Measurements from ENCODE around the gene MYCBP2. TPM values are rescaled to one million over a fixed set of nuclear protein-coding genes. Genes with fewer than 3 reads are reported as not detected.
"Not testable (repeated sequence)": the region's sequence is repeated elsewhere in the genome, so short reads cannot be mapped to it uniquely, and the experiment has no call there.

MYCBP2 gene
- total and polyA plus RNA-seq, 4 donors = 12.1 to 86.4 (median 30.0) TPM

- 92% methylated on average over 1 of the region's 1 CpG for whole genome bisulfite sequencing
- Histone ChIP-seq H3K27ac (ENCODE audit: low read depth in 1 of 2, low read length in 2 of 2) (no peak overlapping the region), H3K27me3 (ENCODE audit: control insufficient read depth in 4 of 4, insufficient read depth in 4 of 4, low read length in 3 of 4) (no peaks in the 10 kb centered on the region), H3K9ac (ENCODE audit: low read depth in 1 of 2, low read length in 2 of 2) (no peak overlapping the region), H3K4me1 (ENCODE audit: control insufficient read depth in 4 of 4, insufficient read depth in 4 of 4, low read length in 3 of 4) (no peaks in the 10 kb centered on the region), H3K4me3 (ENCODE audit: low read depth in 1 of 3, low read length in 3 of 3) (no peak overlapping the region), H3K9me3 (ENCODE audit: control insufficient read depth in 4 of 4, low read length in 3 of 4) (no peaks in the 10 kb centered on the region), H3K36me3 (ENCODE audit: control insufficient read depth in 4 of 4, insufficient read depth in 3 of 4, low read depth in 1 of 4, low read length in 3 of 4) (peaks cover 3 to 20% (median 19%) of the 10 kb centered on the region in 4 donors)
- DNase-seq (ENCODE audit: low spot score) = no peak
- TF ChIP-seq HNF4G (IDR thresholded peaks at IDR 0.05) (no peak), MAX (IDR thresholded peaks at IDR 0.05) (no peak), RAD21 (IDR thresholded peaks at IDR 0.05) (no peak), CTCF (IDR thresholded peaks at IDR 0.05; ENCODE audit: low read depth, low read length, missing input control) (no peak), YY1 (IDR thresholded peaks at IDR 0.05) (no peak), FOXA2 (IDR thresholded peaks at IDR 0.05) (no peak), ZBTB33 (IDR thresholded peaks at IDR 0.05) (no peak), HNF4A (conservative IDR thresholded peaks at IDR 0.05) (no peak), RXRA (IDR thresholded peaks at IDR 0.05) (no peak), EGR1 (IDR thresholded peaks at IDR 0.05; ENCODE audit: low read depth in 2 of 2) (no peak), GABPA (IDR thresholded peaks at IDR 0.05 in 1 of 2, conservative IDR thresholded peaks at IDR 0.05 in 1 of 2) (no peak), NR2F2 (IDR thresholded peaks at IDR 0.05) (no peak), ATF3 (IDR thresholded peaks at IDR 0.05) (no peak), SP1 (IDR thresholded peaks at IDR 0.05) (no peak), FOXA1 (IDR thresholded peaks at IDR 0.05) (no peak), TAF1 (conservative IDR thresholded peaks at IDR 0.05) (no peak)
Observed at GRCh38 chr13:77207943-77208342, 119.0 kb downstream of the MYCBP2 start.

GRCh38 chr13:77198995-77199394, 127.9 kb downstream of the MYCBP2 start:
- 98% methylated on average over 15 of the region's 16 CpGs for WGBS
- peaks cover 0 to 17% (median 5%) of the 10 kb centered on the region in 4 donors for H3K36me3 ChIP-seq (ENCODE audit: control insufficient read depth in 4 of 4, insufficient read depth in 3 of 4, low read depth in 1 of 4, low read length in 3 of 4)

More at GRCh38 chr13:77198995-77199394, 127.9 kb downstream of the MYCBP2 start:
- not testable (repeated sequence) for H3K9me3 ChIP-seq (ENCODE audit: control insufficient read depth in 4 of 4, low read length in 3 of 4); H3K27ac ChIP-seq (ENCODE audit: low read depth in 1 of 2, low read length in 2 of 2); H3K9ac ChIP-seq (ENCODE audit: low read depth in 1 of 2, low read length in 2 of 2); H3K4me3 ChIP-seq (ENCODE audit: low read depth in 1 of 3, low read length in 3 of 3); DNase-seq (ENCODE audit: low spot score); H3K27me3 ChIP-seq (ENCODE audit: control insufficient read depth in 4 of 4, insufficient read depth in 4 of 4, low read length in 3 of 4); H3K4me1 ChIP-seq (ENCODE audit: control insufficient read depth in 4 of 4, insufficient read depth in 4 of 4, low read length in 3 of 4)

All from liver (tissue), 9 donors.